Osteocyte (in vitro differentiated cells): ENCODE results near the gene CLMN. TPM values are rescaled to one million over a fixed set of nuclear protein-coding genes. Genes with fewer than 3 reads are reported as not detected.

Source experiments
- DNase-seq: peaks from one replicate; pipeline ENCODE4 v3.0.0; 2021; ENCODE audit warnings: mixed read lengths; ENCODE audit not compliant: unreplicated experiment; ENCODE audit errors: extremely low spot score
- H3K27ac Mint-ChIP-seq: one replicate; pipeline ENCODE4 v1.8.0; 2021; ENCODE audit warnings: mild to moderate bottlenecking, mixed read lengths; ENCODE audit not compliant: unreplicated experiment
- H3K27me3 Mint-ChIP-seq: one replicate; pipeline ENCODE4 v1.8.0; 2021; ENCODE audit warnings: mixed read lengths; ENCODE audit not compliant: unreplicated experiment
- H3K36me3 Mint-ChIP-seq: one replicate; pipeline ENCODE4 v1.8.0; 2021; ENCODE audit warnings: mixed read lengths; ENCODE audit not compliant: unreplicated experiment
- H3K4me1 Mint-ChIP-seq: one replicate; pipeline ENCODE4 v1.8.0; 2021; ENCODE audit warnings: mixed read lengths; ENCODE audit not compliant: unreplicated experiment
- H3K4me3 Mint-ChIP-seq: one replicate; pipeline ENCODE4 v1.8.0; 2021; ENCODE audit warnings: mild to moderate bottlenecking, moderate library complexity, mixed read lengths; ENCODE audit not compliant: unreplicated experiment
- H3K9me3 Mint-ChIP-seq: one replicate; pipeline ENCODE4 v1.8.0; 2021; ENCODE audit warnings: mixed read lengths; ENCODE audit not compliant: unreplicated experiment
- total RNA-seq: library from RNA; stranded (reverse); gene quantifications from 2 replicates; pipeline ENCODE4 v1.2.1, GENCODE V29; 2021
- TF ChIP-seq, protein P1 (sequence below): fragments of 200-600 bp; sonication (generic); IDR thresholded peaks from 2 replicates; pipeline ENCODE4 v1.5.0; 2021; ENCODE audit warnings: antibody characterized with exemption, mild to moderate bottlenecking, moderate library complexity

CLMN gene
- total RNA-seq, 1 donor from 2014 or later, result 5.4 TPM

DNA sequence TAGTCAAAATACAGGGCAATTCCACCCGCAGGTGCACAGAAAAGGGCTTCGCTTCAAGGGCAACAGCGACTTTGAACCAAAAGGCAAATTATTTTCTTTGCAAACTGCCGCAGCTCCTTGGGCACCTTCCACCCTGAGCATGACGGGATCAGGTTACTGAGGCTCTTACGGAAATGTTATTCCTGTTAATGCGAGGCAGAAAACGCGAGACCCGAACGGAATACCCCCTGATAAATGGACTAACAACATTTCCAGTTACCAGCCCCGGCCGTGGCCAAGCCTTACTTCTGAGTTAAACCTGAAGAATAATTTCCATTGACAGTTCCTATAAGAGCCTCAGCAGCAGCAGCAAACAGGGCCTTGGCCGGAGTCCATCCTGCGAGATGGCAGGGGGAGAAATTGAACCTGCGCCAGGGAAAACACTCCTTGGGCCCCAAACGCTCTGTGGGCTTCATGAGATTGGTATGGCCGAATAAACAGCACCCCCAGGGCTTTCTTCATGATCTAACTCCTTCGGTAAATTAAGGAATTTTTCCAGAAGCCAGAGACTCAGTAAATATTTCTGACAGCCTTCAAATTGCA is 92.3 kb downstream of the CLMN start:
- Mint-ChIP-seq H3K9me3 (no peaks in the 10 kb centered on the region), H3K4me3 (peak overlapping the region; percentile 59), H3K27me3 (no peaks in the 10 kb centered on the region), H3K27ac (peak overlapping the region; percentile 96), H3K36me3 (no peaks in the 10 kb centered on the region), H3K4me1 (peaks cover 65% of the 10 kb centered on the region)
- peak; percentile 91 for DNase-seq
- TF ChIP-seq, protein P1, sequence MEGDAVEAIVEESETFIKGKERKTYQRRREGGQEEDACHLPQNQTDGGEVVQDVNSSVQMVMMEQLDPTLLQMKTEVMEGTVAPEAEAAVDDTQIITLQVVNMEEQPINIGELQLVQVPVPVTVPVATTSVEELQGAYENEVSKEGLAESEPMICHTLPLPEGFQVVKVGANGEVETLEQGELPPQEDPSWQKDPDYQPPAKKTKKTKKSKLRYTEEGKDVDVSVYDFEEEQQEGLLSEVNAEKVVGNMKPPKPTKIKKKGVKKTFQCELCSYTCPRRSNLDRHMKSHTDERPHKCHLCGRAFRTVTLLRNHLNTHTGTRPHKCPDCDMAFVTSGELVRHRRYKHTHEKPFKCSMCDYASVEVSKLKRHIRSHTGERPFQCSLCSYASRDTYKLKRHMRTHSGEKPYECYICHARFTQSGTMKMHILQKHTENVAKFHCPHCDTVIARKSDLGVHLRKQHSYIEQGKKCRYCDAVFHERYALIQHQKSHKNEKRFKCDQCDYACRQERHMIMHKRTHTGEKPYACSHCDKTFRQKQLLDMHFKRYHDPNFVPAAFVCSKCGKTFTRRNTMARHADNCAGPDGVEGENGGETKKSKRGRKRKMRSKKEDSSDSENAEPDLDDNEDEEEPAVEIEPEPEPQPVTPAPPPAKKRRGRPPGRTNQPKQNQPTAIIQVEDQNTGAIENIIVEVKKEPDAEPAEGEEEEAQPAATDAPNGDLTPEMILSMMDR, result no peak

- peaks cover 65% of the 10 kb centered on the region for H3K4me1 Mint-ChIP-seq
- H3K27ac Mint-ChIP-seq, result peak overlapping the region; percentile 96
Measured at GRCh38 chr14:95226801-95227200, 92.9 kb downstream of the CLMN start.

DNA sequence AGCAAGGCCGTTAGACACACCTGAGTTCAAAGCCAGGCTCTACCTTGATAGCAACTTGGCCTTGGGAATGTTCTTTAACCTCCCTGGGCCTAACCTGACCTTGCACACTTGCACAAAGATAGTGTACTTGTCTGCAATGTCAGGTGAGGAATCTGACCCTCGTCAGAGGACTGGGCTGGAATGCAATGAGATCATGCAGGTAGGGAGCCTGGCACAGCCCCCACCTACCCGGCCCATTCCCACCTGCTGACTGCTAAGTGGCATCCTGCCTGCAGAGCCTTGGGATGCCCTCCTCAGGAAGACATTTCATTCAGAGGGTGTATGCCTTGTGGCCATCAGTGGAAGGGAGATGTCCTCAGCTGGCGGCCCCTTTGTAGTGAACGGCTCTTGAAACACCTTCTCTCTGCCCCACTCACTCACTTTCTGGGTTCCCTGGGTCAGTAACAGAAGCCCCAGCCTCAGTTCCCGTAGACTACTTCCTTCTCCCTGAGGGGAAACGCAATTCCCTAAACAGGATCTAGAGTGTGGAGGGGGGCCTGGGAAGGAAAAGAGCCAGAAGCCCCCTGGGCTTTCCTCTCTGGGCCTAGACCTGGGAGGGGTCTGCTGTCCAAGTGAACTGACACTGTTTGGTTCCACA is 94.3 kb downstream of the CLMN start:
- Mint-ChIP-seq H3K36me3 (no peaks in the 10 kb centered on the region), H3K27me3 (no peaks in the 10 kb centered on the region), H3K27ac (no peak overlapping the region), H3K4me1 (peaks cover 73% of the 10 kb centered on the region), H3K4me3 (no peak overlapping the region), H3K9me3 (no peaks in the 10 kb centered on the region)
- DNase-seq, result no peak
- TF ChIP-seq, protein P1, result no peak

More at GRCh38 chr14:95226801-95227200, 92.9 kb downstream of the CLMN start:
- Mint-ChIP-seq H3K9me3 (no peaks in the 10 kb centered on the region), H3K27me3 (no peaks in the 10 kb centered on the region), H3K36me3 (no peaks in the 10 kb centered on the region), H3K4me3 (peak overlapping the region; percentile 59)
- DNase-seq, result no peak
- TF ChIP-seq, protein P1, result no peak

DNA sequence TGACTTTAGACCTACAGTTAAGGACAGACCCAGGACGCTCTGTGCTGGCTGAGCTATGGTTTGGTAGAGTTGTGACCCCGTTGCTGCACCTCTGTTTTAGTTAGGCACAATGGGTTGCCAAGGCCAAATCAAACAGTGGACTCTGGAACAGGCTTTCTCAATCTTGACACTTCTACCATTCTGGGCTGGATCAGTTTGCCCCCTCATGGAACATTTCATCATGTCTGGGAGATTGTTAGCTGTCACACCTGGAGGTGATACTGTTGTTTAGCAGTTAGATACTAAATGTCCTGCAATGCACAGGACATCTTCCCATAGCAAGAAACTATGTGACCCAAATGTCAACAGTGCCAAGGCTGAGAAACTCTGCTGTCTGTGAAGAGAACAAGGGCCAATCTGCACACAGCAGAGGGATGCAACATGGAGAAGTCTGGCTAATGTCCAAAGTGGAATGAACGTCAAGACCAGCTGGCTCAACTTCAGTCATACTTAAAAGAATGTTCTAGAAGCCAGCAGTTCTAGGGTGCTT is 96.8 kb downstream of the CLMN start:
- Mint-ChIP-seq H3K4me3 (no peak overlapping the region), H3K36me3 (no peaks in the 10 kb centered on the region), H3K4me1 (peaks cover 52% of the 10 kb centered on the region), H3K27ac (no peak overlapping the region), H3K27me3 (no peaks in the 10 kb centered on the region), H3K9me3 (no peaks in the 10 kb centered on the region)
- DNase-seq, result no peak
- TF ChIP-seq, protein P1, result no peak

DNA sequence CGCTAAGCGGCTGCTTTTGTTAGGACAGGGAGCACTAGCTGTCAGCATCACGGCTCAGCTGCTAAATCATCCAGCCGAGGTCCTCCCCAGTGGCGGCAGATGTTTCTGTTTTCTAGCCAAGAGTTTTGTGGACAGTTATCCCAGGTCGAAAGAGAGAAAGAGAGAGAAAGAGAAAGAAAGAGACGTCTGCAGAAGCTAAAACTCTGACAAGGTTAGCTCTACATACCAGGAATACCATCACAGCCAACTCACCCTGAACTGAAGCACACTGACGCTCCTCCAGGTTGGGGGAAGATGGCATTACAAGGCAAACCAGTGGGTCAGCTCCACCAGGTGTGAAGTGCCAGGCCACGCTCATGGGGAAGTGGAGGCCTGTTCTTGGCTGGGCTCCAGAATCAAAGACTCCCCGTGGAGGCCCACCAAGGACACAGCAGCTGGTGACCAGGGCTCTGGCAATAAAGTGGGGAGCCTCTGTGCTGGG is 97.5 kb downstream of the CLMN start:
- Mint-ChIP-seq H3K27ac (peak overlapping the region; percentile 50), H3K27me3 (no peaks in the 10 kb centered on the region), H3K36me3 (no peaks in the 10 kb centered on the region), H3K9me3 (no peaks in the 10 kb centered on the region), H3K4me3 (no peak overlapping the region), H3K4me1 (peaks cover 45% of the 10 kb centered on the region)
- TF ChIP-seq, protein P1, result no peak
- no peak for DNase-seq
